Small intestine (tissue), 7 donors: Measurements from ENCODE around the gene NANOS1. TPM values are rescaled to one million over a fixed set of nuclear protein-coding genes. Genes with fewer than 3 reads are reported as not detected.
"Not testable (repeated sequence)": the region's sequence is repeated elsewhere in the genome, so short reads cannot be mapped to it uniquely, and the experiment has no call there.

ENCODE experiments used
- DNase-seq, 2 donors: peaks; one replicate each; pipeline versions ENCODE4 v3.0.0 to v3.0.0-alpha.2; 2013
- FAIRE-seq: peaks from 2 replicates; lab custom pipeline; 2012; peaks lifted over from hg19 to GRCh38; lab: Jason Lieb, UNC
- H3K27ac ChIP-seq, 3 donors: one replicate each; pipeline ENCODE4 v1.5.1; 2013; ENCODE audit warnings: low read length in 2 of 3, mild to moderate bottlenecking in 2 of 3, control low read depth in 1 of 3, inconsistent platforms in 1 of 3, low read depth in 1 of 3, moderate library complexity in 1 of 3
- H3K27me3 ChIP-seq, 3 donors: one replicate each; pipeline ENCODE4 v1.6.1; 2013; ENCODE audit warnings: low read length in 3 of 3, inconsistent platforms in 1 of 3; ENCODE audit not compliant: control insufficient read depth in 3 of 3, insufficient read depth in 3 of 3
- H3K36me3 ChIP-seq, 3 donors: one replicate each; pipeline ENCODE4 v1.6.1; 2013; ENCODE audit warnings: low read length in 3 of 3, inconsistent platforms in 1 of 3, low read depth in 1 of 3, mild to moderate bottlenecking in 1 of 3, moderate library complexity in 1 of 3; ENCODE audit not compliant: control insufficient read depth in 3 of 3, insufficient read depth in 2 of 3
- H3K4me1 ChIP-seq, 3 donors: one replicate each; pipeline ENCODE4 v1.6.1; 2013; ENCODE audit warnings: low read length in 2 of 3, inconsistent platforms in 1 of 3, low read depth in 1 of 3, mild to moderate bottlenecking in 1 of 3, moderate library complexity in 1 of 3; ENCODE audit not compliant: control insufficient read depth in 3 of 3, insufficient read depth in 2 of 3
- H3K4me3 ChIP-seq, 3 donors: one replicate each; pipeline ENCODE4 v1.5.1; 2013; ENCODE audit warnings: low read length in 3 of 3, control low read depth in 1 of 3, inconsistent platforms in 1 of 3, low read depth in 1 of 3, mild to moderate bottlenecking in 1 of 3, moderate library complexity in 1 of 3
- H3K9me3 ChIP-seq, 2 donors: one replicate each; pipeline ENCODE4 v1.6.1; 2013; ENCODE audit warnings: low read depth in 1 of 2, low read length in 1 of 2; ENCODE audit not compliant: control insufficient read depth in 2 of 2, insufficient read depth in 1 of 2
- WGBS, 3 donors: extraction: QIAGEN DNeasy Blood & Tissue Kit; methylation state at CpG; one replicate each; pipeline ENCODE4 v1.1.7; 2013; 5-methylcytosine and 5-hydroxymethylcytosine counted together
- polyA plus RNA-seq, 4 donors: library from polyadenylated mRNA; stranded (reverse) in 3 of 4; unstranded in 1 of 4; fragments of 200-250 nt in 3 of 4; fragments of 120-200 nt in 1 of 4; gene quantifications; one replicate each; pipeline versions ENCODE4 v1.2.1 to v1.2.3, GENCODE V29; 2013
- donor health status: healthy with polysubstance abuse.
- donor health status: control.
- donor health status: control.
- donor health status: Bipolar disorder and iron deficiency.
- donor health status: healthy.

The NANOS1 gene
- polyA plus RNA-seq, 4 donors: 0.50 to 0.61 TPM; not detected in 2

GRCh38 chr10:119024882-119025281 is 4.6 kb upstream of the NANOS1 start:
- H3K4me3 ChIP-seq: no peak overlapping the region
- WGBS, 3 donors: 52 to 81% (median 68%) methylated on average over 5 to 6 of the region's 6 CpGs
- H3K4me1 ChIP-seq: no peaks in the 10 kb centered on the region
- DNase-seq: no peak
- FAIRE-seq: no peak
- peaks cover 0 to 9% (median 0%) of the 10 kb centered on the region in 3 donors for H3K27me3 ChIP-seq
- H3K36me3 ChIP-seq: no peaks in the 10 kb centered on the region
- no peaks in the 10 kb centered on the region for H3K9me3 ChIP-seq
- no peak overlapping the region for H3K27ac ChIP-seq

DNA sequence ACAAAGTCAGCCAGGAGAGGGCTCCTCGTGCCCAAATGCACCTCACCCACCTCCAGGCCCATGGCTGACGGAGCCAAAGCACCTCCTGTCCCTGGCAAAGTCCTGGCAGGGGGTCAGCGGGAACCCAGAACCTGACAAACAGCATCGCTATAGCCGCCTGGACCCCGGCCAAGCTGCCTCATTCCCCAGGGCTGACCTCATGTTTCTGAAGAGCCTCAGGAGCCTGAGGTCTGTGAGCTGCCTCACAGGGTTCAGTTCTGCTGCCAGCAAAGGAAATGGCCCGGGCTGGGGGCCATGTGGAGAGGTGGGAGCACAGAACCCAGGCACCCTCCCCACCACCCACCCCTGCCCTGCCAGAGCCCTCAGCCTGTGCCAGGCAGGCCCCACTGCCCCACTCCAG is 4.2 kb upstream of the NANOS1 start:
- Histone ChIP-seq H3K4me1 (no peaks in the 10 kb centered on the region), H3K4me3 (no peak overlapping the region), H3K27ac (no peak overlapping the region), H3K27me3 (peaks cover 0 to 9% (median 0%) of the 10 kb centered on the region in 3 donors), H3K9me3 (no peaks in the 10 kb centered on the region), H3K36me3 (no peaks in the 10 kb centered on the region)
- FAIRE-seq (no peak), DNase-seq (no peak)
- WGBS, 3 donors: 35 to 56% (median 43%) methylated on average over 7 of the region's 7 CpGs

DNA sequence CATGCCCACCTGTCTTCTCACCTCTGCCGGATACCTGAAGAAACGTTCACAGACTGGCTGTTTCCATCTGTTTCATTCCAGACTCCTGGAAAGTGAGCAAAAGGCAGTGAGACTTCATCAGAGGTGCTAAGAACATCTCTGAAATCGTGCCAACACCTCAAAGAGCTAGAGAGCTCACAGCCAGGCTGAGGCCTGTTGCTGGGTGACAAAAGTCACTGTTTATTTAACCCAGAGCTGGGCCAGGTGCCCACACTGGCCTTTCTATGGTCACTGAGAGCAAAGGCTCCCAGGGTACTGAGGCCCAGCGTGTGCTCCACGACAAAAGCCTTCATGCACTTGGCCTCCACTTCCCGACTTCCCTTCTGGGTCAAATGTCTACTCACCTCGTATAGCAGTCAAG is 3.7 kb upstream of the NANOS1 start:
- no peak for FAIRE-seq
- 61 to 74% (median 73%) methylated on average over 7 of the region's 7 CpGs for WGBS, 3 donors

GRCh38 chr10:119026301-119027110 is 3.0 kb upstream of the NANOS1 start:
- H3K36me3 ChIP-seq: no peaks in the 10 kb centered on the region
- H3K4me3 ChIP-seq: no peak overlapping the region
- H3K27me3 ChIP-seq: peaks cover 0 to 9% (median 0%) of the 10 kb centered on the region in 3 donors
- H3K9me3 ChIP-seq: no peaks in the 10 kb centered on the region
- no peak for DNase-seq
- no peak overlapping the region for H3K27ac ChIP-seq
- H3K4me1 ChIP-seq: peaks cover 0 to 2% (median 0%) of the 10 kb centered on the region in 3 donors
- no peak for FAIRE-seq
- WGBS, 3 donors: 81 to 86% (median 84%) methylated on average over 18 of the region's 18 CpGs

More for the DNA sequence above, 3.7 kb upstream of the NANOS1 start:
- Histone ChIP-seq H3K27ac (no peak overlapping the region), H3K27me3 (peaks cover 0 to 9% (median 0%) of the 10 kb centered on the region in 3 donors), H3K9me3 (no peaks in the 10 kb centered on the region), H3K4me1 (peaks cover 0 to 2% (median 0%) of the 10 kb centered on the region in 3 donors), H3K36me3 (no peaks in the 10 kb centered on the region), H3K4me3 (no peak overlapping the region)
- DNase-seq: no peak

DNA sequence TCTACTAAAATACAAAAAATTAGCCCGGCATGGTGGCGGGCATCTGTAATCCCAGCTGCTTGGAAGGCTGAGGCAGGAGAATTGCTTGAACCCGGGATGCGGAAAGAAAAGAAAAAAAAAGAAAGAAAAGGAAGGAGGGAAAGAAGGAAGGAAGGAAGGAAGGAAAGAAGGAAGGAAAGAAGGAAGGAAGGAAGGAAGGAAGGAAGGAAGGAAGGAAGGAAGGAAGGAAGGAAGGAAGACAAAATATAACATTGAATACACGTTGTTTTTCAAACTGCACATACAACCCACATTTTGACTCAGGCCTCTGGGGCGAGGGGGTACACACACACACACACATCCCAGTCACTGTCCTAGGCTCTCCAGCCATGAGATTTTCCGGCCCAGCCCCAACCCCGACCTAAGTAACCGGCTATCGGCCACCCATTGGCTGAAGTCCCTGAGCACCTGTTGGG is 1.0 kb upstream of the NANOS1 start:
- not testable (repeated sequence) for H3K27me3 ChIP-seq, H3K9me3 ChIP-seq, H3K4me3 ChIP-seq, H3K4me1 ChIP-seq, DNase-seq, H3K27ac ChIP-seq, FAIRE-seq, H3K36me3 ChIP-seq
- WGBS, 3 donors: 48 to 56% (median 54%) methylated on average over 10 of the region's 10 CpGs

- no peak for FAIRE-seq
- peak overlapping the region in 2 of 3 donors; percentile 21 to 27 for H3K27ac ChIP-seq
- H3K4me3 ChIP-seq: peak overlapping the region; percentile 33 to 71 (median 48)
- 1 to 3% (median 3%) methylated on average over 38 to 68 of the region's 68 CpGs for WGBS, 3 donors
- H3K36me3 ChIP-seq: peaks cover 0 to 3% (median 3%) of the 10 kb centered on the region in 3 donors
- peaks cover 0 to 6% (median 0%) of the 10 kb centered on the region in 3 donors for H3K27me3 ChIP-seq
- peak; percentile 77 to 87 for DNase-seq
- no peaks in the 10 kb centered on the region for H3K9me3 ChIP-seq
- peaks cover 0 to 2% (median 0%) of the 10 kb centered on the region in 3 donors for H3K4me1 ChIP-seq
These were observed 458 bp upstream of the NANOS1 start for GRCh38 chr10:119028900-119029612.

- Histone ChIP-seq H3K27ac (no peak overlapping the region), H3K9me3 (no peaks in the 10 kb centered on the region), H3K27me3 (peaks cover 0 to 6% (median 0%) of the 10 kb centered on the region in 3 donors), H3K4me1 (peaks cover 0 to 2% (median 0%) of the 10 kb centered on the region in 3 donors), H3K4me3 (peak overlapping the region; percentile 15 to 71 (median 48)), H3K36me3 (peaks cover 0 to 5% (median 3%) of the 10 kb centered on the region in 3 donors)
- DNase-seq: peak; percentile 56 to 72
- WGBS, 3 donors: 6 to 10% (median 6%) methylated on average over 41 to 65 of the region's 65 CpGs
- FAIRE-seq: no peak
These were observed 1.1 kb downstream of the NANOS1 start for GRCh38 chr10:119030421-119031250.
